GM20000 (cell line): ENCODE data around the gene SLC46A2.
A peak's percentile ranks its signal among the peaks of the same experiment; 100 is the strongest.

Experiments
- DNase-seq: peaks from one replicate; pipeline ENCODE4 v3.0.0; 2012; ENCODE audit warnings: low spot score
- TF ChIP-seq, protein P1 (sequence below): IDR thresholded peaks from 2 replicates; pipeline ENCODE4 v1.5.1; 2012; ENCODE audit warnings: mild to moderate bottlenecking, control low read depth; ENCODE audit errors: extremely low read depth, missing control alignments

SLC46A2 gene

DNA sequence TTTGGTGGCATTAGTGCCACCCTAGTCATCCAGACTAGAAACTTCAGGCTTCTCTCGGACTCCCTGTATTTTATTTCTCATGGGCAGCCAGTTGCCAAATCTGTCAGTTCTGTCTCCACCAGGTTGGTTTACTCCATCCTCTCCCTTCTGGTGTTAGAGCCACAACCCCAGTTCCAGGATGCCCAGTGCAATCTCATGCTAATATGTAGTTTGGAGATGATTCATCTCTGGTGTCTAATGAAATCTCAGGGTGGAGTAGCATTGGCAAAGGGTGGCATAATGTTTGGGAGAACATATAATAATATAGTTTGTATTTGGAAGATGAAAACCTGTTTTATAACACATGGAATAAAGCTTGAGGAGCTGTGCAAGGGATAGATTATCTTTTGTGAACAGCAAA, 30.2 kb downstream of the SLC46A2 start:
- no peak for DNase-seq
- TF ChIP-seq, protein P1, sequence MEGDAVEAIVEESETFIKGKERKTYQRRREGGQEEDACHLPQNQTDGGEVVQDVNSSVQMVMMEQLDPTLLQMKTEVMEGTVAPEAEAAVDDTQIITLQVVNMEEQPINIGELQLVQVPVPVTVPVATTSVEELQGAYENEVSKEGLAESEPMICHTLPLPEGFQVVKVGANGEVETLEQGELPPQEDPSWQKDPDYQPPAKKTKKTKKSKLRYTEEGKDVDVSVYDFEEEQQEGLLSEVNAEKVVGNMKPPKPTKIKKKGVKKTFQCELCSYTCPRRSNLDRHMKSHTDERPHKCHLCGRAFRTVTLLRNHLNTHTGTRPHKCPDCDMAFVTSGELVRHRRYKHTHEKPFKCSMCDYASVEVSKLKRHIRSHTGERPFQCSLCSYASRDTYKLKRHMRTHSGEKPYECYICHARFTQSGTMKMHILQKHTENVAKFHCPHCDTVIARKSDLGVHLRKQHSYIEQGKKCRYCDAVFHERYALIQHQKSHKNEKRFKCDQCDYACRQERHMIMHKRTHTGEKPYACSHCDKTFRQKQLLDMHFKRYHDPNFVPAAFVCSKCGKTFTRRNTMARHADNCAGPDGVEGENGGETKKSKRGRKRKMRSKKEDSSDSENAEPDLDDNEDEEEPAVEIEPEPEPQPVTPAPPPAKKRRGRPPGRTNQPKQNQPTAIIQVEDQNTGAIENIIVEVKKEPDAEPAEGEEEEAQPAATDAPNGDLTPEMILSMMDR, result no peak

DNA sequence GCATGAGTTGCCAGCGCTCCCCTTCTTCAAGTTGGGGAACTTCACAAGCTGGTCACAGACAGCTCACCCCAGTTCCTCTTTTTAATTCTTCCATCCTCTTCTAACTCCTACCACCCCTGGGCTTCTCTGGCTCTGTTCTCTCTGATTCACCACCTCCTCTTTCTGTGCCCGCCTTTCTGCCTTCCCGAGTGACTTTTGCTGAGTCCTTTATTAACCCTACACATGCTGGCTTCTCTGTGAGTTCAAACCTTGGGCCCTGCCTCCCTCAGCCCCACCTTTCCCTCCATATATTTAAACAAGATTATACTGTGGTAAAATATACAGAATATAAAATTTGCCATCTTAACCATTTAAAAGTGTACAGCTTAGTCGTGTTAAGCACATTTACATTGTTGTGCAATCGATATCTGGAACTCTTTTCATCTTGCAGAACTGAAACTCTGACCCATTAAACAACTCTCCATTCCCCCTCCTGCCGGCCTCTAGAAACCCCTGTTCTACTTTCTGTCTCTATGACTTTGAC, 32.0 kb downstream of the SLC46A2 start:
- peak; percentile 62 for DNase-seq
- TF ChIP-seq, protein P1, result no peak

DNA sequence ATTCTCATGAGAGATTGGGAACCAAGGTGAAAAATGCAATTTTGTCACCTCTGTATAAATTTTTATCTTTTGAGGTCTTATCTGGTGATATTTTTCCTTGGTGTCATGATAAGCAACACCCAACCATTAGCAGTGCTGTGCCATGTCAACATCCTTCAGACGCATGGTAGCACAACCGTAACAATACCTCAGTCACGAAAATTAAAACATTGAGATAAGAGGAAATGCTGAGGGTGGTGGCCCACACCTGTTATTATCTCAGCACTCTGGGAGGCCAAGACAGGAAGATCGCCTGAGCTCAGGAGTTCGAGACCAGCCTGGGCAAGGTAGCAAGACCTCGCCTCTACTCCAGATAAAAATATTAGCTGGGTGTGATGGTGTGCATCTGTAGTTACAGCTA, 32.7 kb downstream of the SLC46A2 start:
- DNase-seq, result no peak
- TF ChIP-seq, protein P1, result no peak

DNA sequence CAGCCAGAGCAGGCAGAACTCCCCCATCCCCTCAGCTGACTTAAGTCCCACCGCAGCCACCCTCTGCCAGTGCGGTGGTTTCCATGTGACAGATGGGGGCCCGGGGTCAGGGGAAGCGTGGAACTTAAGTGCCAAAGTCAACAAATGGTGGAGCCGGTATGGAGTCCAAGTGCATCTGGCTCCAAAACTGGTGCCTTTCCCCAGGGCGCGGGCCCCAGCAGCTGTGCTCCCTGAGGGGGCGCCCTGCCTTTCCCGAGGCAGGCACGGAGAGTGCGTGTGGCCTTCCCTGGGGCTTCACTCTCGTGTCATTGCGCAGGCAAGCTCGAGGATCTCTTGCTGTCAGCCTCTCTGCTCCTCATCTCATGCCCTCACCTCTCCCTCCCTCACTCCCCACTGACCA, 33.8 kb downstream of the SLC46A2 start:
- no peak for DNase-seq
- TF ChIP-seq, protein P1, result no peak

DNA sequence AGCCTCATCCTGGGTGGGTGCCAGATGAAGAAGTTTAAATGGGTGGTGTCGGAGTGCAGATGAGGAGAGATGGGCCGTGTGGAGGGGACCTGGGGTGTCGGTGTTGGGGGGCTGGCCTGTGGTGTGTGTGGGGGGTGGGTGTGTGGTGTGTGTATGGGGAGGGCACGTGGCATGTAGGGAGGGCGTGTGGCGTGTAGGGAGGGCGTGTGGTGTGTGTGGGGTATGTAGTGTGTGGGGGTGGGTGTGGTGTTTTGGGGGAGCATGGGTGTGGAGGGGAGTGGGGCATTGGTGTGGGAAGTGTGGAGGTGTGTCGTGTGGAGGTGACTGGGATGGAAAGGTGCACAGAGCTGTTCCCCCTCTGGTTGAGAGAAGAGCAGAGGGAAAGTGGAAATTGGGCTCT, 34.5 kb downstream of the SLC46A2 start:
- TF ChIP-seq, protein P1, result no peak
- no peak for DNase-seq

DNA sequence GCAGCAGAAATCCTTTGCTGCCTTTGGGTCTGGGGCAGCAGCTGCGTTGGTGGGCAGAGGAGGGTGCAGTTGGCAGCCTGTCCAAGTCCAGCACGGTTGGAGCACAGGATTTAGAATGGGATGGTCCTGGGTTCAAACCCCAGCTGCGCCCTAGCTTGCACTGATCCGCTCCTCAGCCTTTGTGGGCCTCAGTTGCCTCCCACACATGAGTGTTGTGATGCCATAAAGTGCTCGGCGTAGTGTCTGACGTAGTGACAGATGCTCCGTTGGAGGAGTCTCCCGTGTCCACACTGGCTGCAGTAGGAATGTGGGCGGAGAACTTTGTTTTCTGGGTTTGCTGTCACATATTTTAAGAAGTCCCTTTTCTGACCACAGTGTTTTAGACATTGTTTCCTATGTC, 36.0 kb downstream of the SLC46A2 start:
- DNase-seq, result no peak

DNA sequence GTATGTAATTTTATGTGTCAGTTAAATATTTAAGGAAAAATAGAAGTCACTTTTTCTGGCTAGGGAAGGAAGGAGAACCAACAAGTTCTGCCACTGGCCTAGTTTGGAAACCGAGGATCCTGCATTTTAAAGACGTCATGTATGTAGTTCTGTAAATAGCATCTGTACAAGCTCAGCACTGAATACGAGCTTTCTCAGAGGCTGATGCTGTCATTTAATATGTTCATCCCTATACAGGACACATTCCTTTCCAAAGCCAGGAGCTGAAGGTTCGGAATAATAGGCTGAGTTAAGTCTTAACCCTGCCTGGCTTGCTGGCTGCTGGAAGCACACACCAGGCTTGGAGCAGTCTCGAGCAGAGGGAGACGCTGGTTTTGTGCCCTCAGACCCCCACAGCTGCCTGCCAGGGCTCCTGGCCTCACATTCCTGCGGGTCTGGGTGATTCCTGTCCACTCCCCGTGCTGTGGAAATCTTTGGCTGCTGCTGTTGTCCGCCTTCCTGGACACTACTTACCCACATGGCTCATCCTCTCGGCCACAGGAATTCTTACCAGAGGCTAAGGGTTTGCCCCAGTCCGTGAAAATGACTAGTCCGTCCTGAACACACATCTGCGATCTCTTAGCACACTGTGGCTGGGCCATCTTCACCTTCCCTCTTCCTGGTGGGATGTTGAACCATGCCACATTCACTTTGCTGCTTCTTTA, 36.6 kb downstream of the SLC46A2 start:
- no peak for DNase-seq
- TF ChIP-seq, protein P1, result no peak

More for the DNA sequence above, 36.0 kb downstream of the SLC46A2 start:
- TF ChIP-seq, protein P1, result no peak
